ENCODE data around the gene TMPRSS13.

GRCh38 chr11:117976445-117976844, 47.2 kb upstream of the TMPRSS13 start:
- TF ChIP-seq, protein P1, sequence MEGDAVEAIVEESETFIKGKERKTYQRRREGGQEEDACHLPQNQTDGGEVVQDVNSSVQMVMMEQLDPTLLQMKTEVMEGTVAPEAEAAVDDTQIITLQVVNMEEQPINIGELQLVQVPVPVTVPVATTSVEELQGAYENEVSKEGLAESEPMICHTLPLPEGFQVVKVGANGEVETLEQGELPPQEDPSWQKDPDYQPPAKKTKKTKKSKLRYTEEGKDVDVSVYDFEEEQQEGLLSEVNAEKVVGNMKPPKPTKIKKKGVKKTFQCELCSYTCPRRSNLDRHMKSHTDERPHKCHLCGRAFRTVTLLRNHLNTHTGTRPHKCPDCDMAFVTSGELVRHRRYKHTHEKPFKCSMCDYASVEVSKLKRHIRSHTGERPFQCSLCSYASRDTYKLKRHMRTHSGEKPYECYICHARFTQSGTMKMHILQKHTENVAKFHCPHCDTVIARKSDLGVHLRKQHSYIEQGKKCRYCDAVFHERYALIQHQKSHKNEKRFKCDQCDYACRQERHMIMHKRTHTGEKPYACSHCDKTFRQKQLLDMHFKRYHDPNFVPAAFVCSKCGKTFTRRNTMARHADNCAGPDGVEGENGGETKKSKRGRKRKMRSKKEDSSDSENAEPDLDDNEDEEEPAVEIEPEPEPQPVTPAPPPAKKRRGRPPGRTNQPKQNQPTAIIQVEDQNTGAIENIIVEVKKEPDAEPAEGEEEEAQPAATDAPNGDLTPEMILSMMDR (IDR thresholded peaks at IDR 0.05): no peak
- TF ChIP-seq EP300 (IDR thresholded peaks at IDR 0.05): no peak
- no peak for TF ChIP-seq POLR2AphosphoS5 (IDR thresholded peaks at IDR 0.05)
- TF ChIP-seq POLR2A (IDR thresholded peaks at IDR 0.05): no peak
